T-cell (primary cell): ENCODE measurements around the gene DEFB132. TPM values are rescaled to one million over a fixed set of nuclear protein-coding genes. Genes with fewer than 3 reads are reported as not detected.

Experiments used
- ATAC-seq, 4 experiments: fragments of 200-7000 bp in 3 of 4; fragments of 150-1000 bp in 1 of 4; cut with Tn5 transposase; replicated peaks in 1 of 4; 1 replicate in 3 of 4; 2 replicates in 1 of 4; pipeline ENCODE4 v1.10.0; 2021; ENCODE audit warnings: moderate library complexity in 3 of 4, mild to moderate bottlenecking in 2 of 4, moderate number of reproducible peaks in 1 of 4
- CTCF ChIA-PET, 2 donors: fragments of 300-600 bp; sonication (Branson Sonifier 250); formaldehyde crosslinking; loops; one replicate each; lab custom pipeline; 2022; ENCODE audit warnings: antibody characterized with exemption in 2 of 2; lab: Charles Lee
- POLR2A ChIA-PET, 2 donors: fragments of 300-600 bp; sonication (Branson Sonifier 250); formaldehyde crosslinking; loops; one replicate each; lab custom pipeline; 2022; ENCODE audit warnings: antibody characterized with exemption in 2 of 2; lab: Charles Lee
- DNase-seq, 35 experiments: peaks; one replicate each; pipeline versions ENCODE4 v3.0.0 to v3.0.0-alpha.2; 2013 to 2023
- H3K27ac ChIP-seq: one replicate; pipeline ENCODE4 v1.5.1; 2013; ENCODE audit warnings: low read length
- H3K27me3 ChIP-seq, 2 experiments: replicated peaks in 1 of 2; 1 replicate in 1 of 2; 2 replicates in 1 of 2; pipeline versions ENCODE4 v1.6.1 to v1.7.0; 2013; ENCODE audit warnings: low read length in 1 of 2, mixed read lengths in 1 of 2; ENCODE audit not compliant: control insufficient read depth in 2 of 2, insufficient read depth in 2 of 2; ENCODE audit errors: extremely low read depth in 1 of 2
- H3K36me3 ChIP-seq, 2 donors: 1 replicate in 1 of 2; 2 replicates in 1 of 2; pipeline versions ENCODE4 v1.6.1 to v1.7.0; 2013; ENCODE audit warnings: low read length in 1 of 2; ENCODE audit not compliant: control insufficient read depth in 2 of 2, insufficient read depth in 1 of 2; ENCODE audit errors: extremely low read depth in 1 of 2
- H3K4me1 ChIP-seq, 2 experiments: 1 replicate in 1 of 2; 2 replicates in 1 of 2; pipeline versions ENCODE4 v1.6.1 to v1.7.0; 2013; ENCODE audit warnings: low read length in 2 of 2, mixed read lengths in 1 of 2; ENCODE audit not compliant: insufficient read depth in 2 of 2, control insufficient read depth in 1 of 2; ENCODE audit errors: extremely low read depth in 1 of 2
- H3K4me3 ChIP-seq, 2 donors: 1 replicate in 1 of 2; 2 replicates in 1 of 2; pipeline versions ENCODE4 v1.5.1 to v1.7.0; 2013; ENCODE audit warnings: mild to moderate bottlenecking in 2 of 2, low read length in 1 of 2, moderate library complexity in 1 of 2; ENCODE audit not compliant: control insufficient read depth in 1 of 2; ENCODE audit errors: extremely low read depth in 1 of 2
- H3K9me3 ChIP-seq: 2 replicates; pipeline ENCODE4 v1.7.0; 2013
- H3K27ac Mint-ChIP-seq, 2 donors: one replicate each; pipeline ENCODE4 v1.8.0; 2020 to 2021; ENCODE audit warnings: mild to moderate bottlenecking in 2 of 2, mixed read lengths in 2 of 2
- H3K27me3 Mint-ChIP-seq, 2 donors: one replicate each; pipeline ENCODE4 v1.8.0; 2021 to 2022; ENCODE audit warnings: mixed read lengths in 2 of 2
- H3K36me3 Mint-ChIP-seq: one replicate; pipeline ENCODE4 v1.8.0; 2021; ENCODE audit warnings: mixed read lengths
- H3K4me1 Mint-ChIP-seq, 3 donors: one replicate each; pipeline ENCODE4 v1.8.0; 2020 to 2022; ENCODE audit warnings: mixed read lengths in 3 of 3, mild to moderate bottlenecking in 1 of 3
- H3K4me3 Mint-ChIP-seq, 3 donors: one replicate each; pipeline ENCODE4 v1.8.0; 2020 to 2022; ENCODE audit warnings: mild to moderate bottlenecking in 3 of 3, mixed read lengths in 3 of 3, moderate library complexity in 3 of 3
- H3K9me3 Mint-ChIP-seq, 3 donors: one replicate each; pipeline ENCODE4 v1.8.0; 2020 to 2022; ENCODE audit warnings: mixed read lengths in 3 of 3
- WGBS: methylation state at CpG from one replicate; pipeline ENCODE4 v1.1.5; 2013; ENCODE audit warnings: missing lambda C conversion rate; ENCODE audit not compliant: insufficient coverage; 5-methylcytosine and 5-hydroxymethylcytosine counted together
- total RNA-seq, 35 experiments: library from RNA in 6 of 35; stranded (reverse) in 6 of 35; fragments of 120-200 nt in 1 of 35; gene quantifications; one replicate each; pipeline versions ENCODE4 v1.2.1 to v1.2.4 and lab custom pipeline; 2013 to 2026

Gene DEFB132
- total RNA-seq, 5 donors from 2014 or later (not counting 1 experiment from before 2014, with no cell fraction given) = not detected

- H3K4me1 ChIP-seq = peaks cover 0 to 7% of the 10 kb centered on the region in 2 experiments
- H3K4me1 Mint-ChIP-seq = peaks cover 8 to 12% (median 8%) of the 10 kb centered on the region in 3 donors
- H3K27ac Mint-ChIP-seq = no peak overlapping the region
- H3K36me3 Mint-ChIP-seq = peaks cover 3% of the 10 kb centered on the region
- peaks cover 0 to 4% of the 10 kb centered on the region in 2 donors for H3K27me3 Mint-ChIP-seq
- 95% methylated on average over 2 of the region's 4 CpGs for WGBS
- H3K36me3 ChIP-seq = no peaks in the 10 kb centered on the region
- H3K9me3 ChIP-seq = no peaks in the 10 kb centered on the region
- no peaks in the 10 kb centered on the region for H3K9me3 Mint-ChIP-seq
- ChIA-PET POLR2A (no interaction called here), CTCF (no interaction called here)
- no peak for DNase-seq
- no peak overlapping the region for H3K27ac ChIP-seq
- peaks cover 0 to 8% of the 10 kb centered on the region in 2 experiments for H3K27me3 ChIP-seq
- no peak overlapping the region for H3K4me3 ChIP-seq
- H3K4me3 Mint-ChIP-seq = no peak overlapping the region
- no peak for ATAC-seq
Observed at GRCh38 chr20:271069-271468, 13.5 kb downstream of the DEFB132 start.

- Histone ChIP-seq H3K36me3 (peaks cover 0 to 3% of the 10 kb centered on the region in 2 donors), H3K4me3 (no peak overlapping the region), H3K27ac (no peak overlapping the region), H3K4me1 (peaks cover 0 to 7% of the 10 kb centered on the region in 2 experiments), H3K27me3 (peaks cover 0 to 5% of the 10 kb centered on the region in 2 experiments), H3K9me3 (no peaks in the 10 kb centered on the region)
- CTCF ChIA-PET = no interaction called here
- Mint-ChIP-seq H3K4me3 (no peak overlapping the region), H3K27ac (no peak overlapping the region), H3K27me3 (peaks cover 0 to 1% of the 10 kb centered on the region in 2 donors), H3K9me3 (no peaks in the 10 kb centered on the region), H3K4me1 (peaks cover 5 to 8% (median 6%) of the 10 kb centered on the region in 3 donors), H3K36me3 (peaks cover 7% of the 10 kb centered on the region)
- POLR2A ChIA-PET = no interaction called here
- DNase-seq (no peak), ATAC-seq (no peak)
Observed at GRCh38 chr20:271528-271927, 14.0 kb downstream of the DEFB132 start.

- no peaks in the 10 kb centered on the region for H3K9me3 ChIP-seq
- Mint-ChIP-seq H3K27ac (no peak overlapping the region), H3K4me3 (no peak overlapping the region), H3K9me3 (no peaks in the 10 kb centered on the region), H3K36me3 (peaks cover 7% of the 10 kb centered on the region), H3K27me3 (no peaks in the 10 kb centered on the region), H3K4me1 (no peaks in the 10 kb centered on the region)
- H3K27ac ChIP-seq = no peak overlapping the region
- no peaks in the 10 kb centered on the region for H3K4me1 ChIP-seq
- POLR2A ChIA-PET = no interaction called here
- ATAC-seq (no peak), DNase-seq (no peak)
- H3K4me3 ChIP-seq = no peak overlapping the region
- CTCF ChIA-PET = no interaction called here
- no peaks in the 10 kb centered on the region for H3K27me3 ChIP-seq
- H3K36me3 ChIP-seq = peaks cover 0 to 9% of the 10 kb centered on the region in 2 donors
Observed at GRCh38 chr20:272718-273117, 15.2 kb downstream of the DEFB132 start.

- H3K4me1 ChIP-seq = no peaks in the 10 kb centered on the region
- no peaks in the 10 kb centered on the region for H3K9me3 ChIP-seq
- H3K27me3 Mint-ChIP-seq = no peaks in the 10 kb centered on the region
- ATAC-seq (no peak), DNase-seq (no peak)
- H3K27me3 ChIP-seq = no peaks in the 10 kb centered on the region
- no peak overlapping the region for H3K4me3 Mint-ChIP-seq
- H3K27ac Mint-ChIP-seq = no peak overlapping the region
- no peak overlapping the region for H3K27ac ChIP-seq
- H3K36me3 Mint-ChIP-seq = peaks cover 7% of the 10 kb centered on the region
- ChIA-PET POLR2A (no interaction called here), CTCF (interaction anchor here in 1 of 2 donors (0.6 kb wide), 1 partner anchor 110 kb away, joined by 3 read pairs; no protein-coding TSS in a partner anchor)
- 60% methylated on average over 3 of the region's 3 CpGs for WGBS
- H3K4me1 Mint-ChIP-seq = no peaks in the 10 kb centered on the region
- H3K4me3 ChIP-seq = no peak overlapping the region
- H3K36me3 ChIP-seq = peaks cover 0 to 9% of the 10 kb centered on the region in 2 donors
- H3K9me3 Mint-ChIP-seq = no peaks in the 10 kb centered on the region
Observed at GRCh38 chr20:273884-274283, 16.4 kb downstream of the DEFB132 start.

- ATAC-seq = no peak
- no peaks in the 10 kb centered on the region for H3K27me3 Mint-ChIP-seq
Observed at GRCh38 chr20:275791-276190, 18.3 kb downstream of the DEFB132 start.

GRCh38 chr20:276620-277495 lies 19.3 kb downstream of the DEFB132 start:
- POLR2A ChIA-PET = no interaction called here
- ATAC-seq = no peak
- Mint-ChIP-seq H3K27me3 (no peaks in the 10 kb centered on the region), H3K27ac (no peak overlapping the region), H3K9me3 (no peaks in the 10 kb centered on the region), H3K36me3 (peaks cover 7% of the 10 kb centered on the region), H3K4me1 (no peaks in the 10 kb centered on the region), H3K4me3 (no peak overlapping the region)
- DNase-seq = no peak
- WGBS = 96% methylated on average over 4 of the region's 12 CpGs
- no peaks in the 10 kb centered on the region for H3K4me1 ChIP-seq
- H3K36me3 ChIP-seq = peaks cover 0 to 9% of the 10 kb centered on the region in 2 donors
- CTCF ChIA-PET = no interaction called here
- no peaks in the 10 kb centered on the region for H3K27me3 ChIP-seq
- H3K4me3 ChIP-seq = no peak overlapping the region
- H3K27ac ChIP-seq = no peak overlapping the region
- H3K9me3 ChIP-seq = no peaks in the 10 kb centered on the region

More at GRCh38 chr20:275791-276190, 18.3 kb downstream of the DEFB132 start:
- CTCF ChIA-PET = no interaction called here
- Mint-ChIP-seq H3K4me3 (no peak overlapping the region), H3K36me3 (peaks cover 7% of the 10 kb centered on the region), H3K4me1 (no peaks in the 10 kb centered on the region), H3K27ac (no peak overlapping the region), H3K9me3 (no peaks in the 10 kb centered on the region)
- H3K27me3 ChIP-seq = no peaks in the 10 kb centered on the region
- H3K4me3 ChIP-seq = no peak overlapping the region
- no peaks in the 10 kb centered on the region for H3K4me1 ChIP-seq
- 64% methylated on average over 3 of the region's 7 CpGs for WGBS
- peaks cover 0 to 9% of the 10 kb centered on the region in 2 donors for H3K36me3 ChIP-seq
- H3K9me3 ChIP-seq = no peaks in the 10 kb centered on the region
- no peak overlapping the region for H3K27ac ChIP-seq
- POLR2A ChIA-PET = no interaction called here
- DNase-seq = no peak
